GM21786 (cell line): Measurements from ENCODE around the gene STPG1.
A peak's percentile ranks its signal among the peaks of the same experiment; 100 is the strongest.

ENCODE experiments used
- ATAC-seq: cut with Tn5 transposase; IDR thresholded peaks from one replicate; pipeline ENCODE4 v1.9.1; 2021; ENCODE audit not compliant: unreplicated experiment

Gene STPG1

DNA sequence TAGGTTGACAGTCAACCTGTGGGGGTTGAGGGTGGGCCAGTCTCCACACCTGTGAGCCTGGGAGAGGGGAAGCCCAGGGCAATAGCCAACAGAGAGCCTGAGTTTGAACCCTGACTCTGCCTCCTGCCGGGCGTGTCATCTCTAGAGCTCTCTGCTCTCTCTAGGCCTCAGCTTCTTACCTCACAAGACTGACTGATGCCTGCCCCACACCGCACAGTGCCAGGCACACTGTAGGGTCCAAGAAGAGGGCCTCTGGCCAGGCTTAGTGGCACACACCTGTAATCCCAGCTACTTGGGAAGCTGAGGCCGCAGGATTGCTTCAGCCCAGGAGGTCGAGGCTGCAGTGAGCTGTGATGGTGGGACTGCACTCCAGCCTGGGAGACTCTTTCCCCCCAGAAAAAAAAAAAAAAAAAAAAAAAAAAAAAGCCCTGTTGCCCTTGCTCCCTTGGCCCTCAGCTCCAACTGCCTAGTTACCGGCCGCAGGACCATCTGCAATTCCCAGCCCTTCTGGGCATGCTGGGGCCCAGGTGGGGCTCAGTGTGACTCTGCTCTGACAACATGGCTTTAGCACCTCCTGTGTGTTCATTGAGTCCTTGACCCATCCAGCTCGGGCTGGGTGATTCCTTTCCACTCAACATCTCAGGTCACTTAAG is 69.4 kb downstream of the STPG1 start:
- ATAC-seq, result no peak

GRCh38 chr1:24343412-24344089 is 70.0 kb downstream of the STPG1 start:
- no peak for ATAC-seq

DNA sequence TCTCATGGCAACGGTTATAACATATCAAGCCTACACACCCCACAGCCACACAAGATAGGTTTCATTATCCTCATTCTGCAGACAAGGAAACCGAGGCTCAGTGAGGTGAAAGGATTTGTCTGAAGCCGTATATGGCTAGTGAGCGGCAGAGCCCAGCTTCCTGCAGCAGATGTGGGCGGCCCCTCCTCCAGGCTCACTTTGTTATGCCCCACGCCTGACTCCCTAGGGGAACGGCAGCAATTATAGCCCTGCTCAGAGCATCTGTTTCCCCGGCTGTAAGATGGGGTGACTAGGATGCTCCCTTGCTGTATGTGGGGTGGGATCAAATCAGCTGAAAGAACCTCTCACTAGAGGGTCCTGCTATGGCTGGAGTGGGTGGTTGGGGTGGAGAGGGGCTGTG is 72.3 kb downstream of the STPG1 start:
- ATAC-seq, result no peak

- no peak for ATAC-seq
Measured at GRCh38 chr1:24340770-24341169, 72.8 kb downstream of the STPG1 start.

DNA sequence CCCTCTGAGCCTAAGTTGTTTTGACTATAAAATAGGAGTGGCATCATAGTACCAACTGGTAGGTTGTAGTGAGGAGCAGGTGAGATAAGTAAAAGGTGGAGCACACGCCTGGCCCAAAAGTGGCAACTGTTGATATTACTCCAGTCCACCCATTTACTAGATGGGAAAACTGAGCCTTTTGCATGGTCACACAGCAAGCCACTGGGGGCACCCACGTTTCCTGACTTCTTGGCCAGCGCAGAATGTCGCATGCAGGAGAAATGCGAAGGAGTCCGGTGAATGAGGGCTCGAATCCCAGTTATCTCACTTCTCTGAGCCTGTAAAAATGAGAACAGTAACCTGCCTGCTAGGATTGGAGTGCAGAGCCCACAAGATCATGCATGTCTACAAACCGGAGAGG is 73.6 kb downstream of the STPG1 start:
- ATAC-seq, result no peak

- ATAC-seq, result no peak
Measured at GRCh38 chr1:24338447-24338846, 75.1 kb downstream of the STPG1 start.

- no peak for ATAC-seq
Measured at GRCh38 chr1:24337455-24337854, 76.1 kb downstream of the STPG1 start.

DNA sequence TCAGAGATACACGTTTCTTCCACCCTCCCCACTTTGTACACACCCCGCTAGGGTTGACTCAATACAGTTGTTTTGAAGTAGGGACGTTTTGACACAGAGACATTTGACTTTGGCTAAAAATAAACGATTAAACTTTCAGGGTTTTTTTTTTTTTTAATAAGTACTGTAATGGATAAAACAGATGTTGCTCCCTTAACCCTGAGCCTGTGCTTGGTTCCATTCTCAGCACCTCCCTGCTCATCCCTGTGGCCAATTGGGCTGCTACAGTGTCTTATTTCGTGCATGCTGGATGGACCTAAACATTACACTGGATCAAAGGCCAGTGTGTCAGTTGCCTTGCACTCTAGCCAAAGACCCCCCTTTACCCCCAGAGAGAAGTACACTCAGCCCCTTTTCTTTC is 77.5 kb downstream of the STPG1 start:
- no peak for ATAC-seq

GRCh38 chr1:24331961-24332673 is 81.5 kb downstream of the STPG1 start:
- ATAC-seq, result no peak

GRCh38 chr1:24329797-24330543 is 83.6 kb downstream of the STPG1 start:
- no peak for ATAC-seq

GRCh38 chr1:24329331-24329730 is 84.3 kb downstream of the STPG1 start:
- ATAC-seq, result no peak

GRCh38 chr1:24327891-24328290 is 85.7 kb downstream of the STPG1 start:
- no peak for ATAC-seq

GRCh38 chr1:24327486-24327885 is 86.1 kb downstream of the STPG1 start:
- ATAC-seq, result no peak

DNA sequence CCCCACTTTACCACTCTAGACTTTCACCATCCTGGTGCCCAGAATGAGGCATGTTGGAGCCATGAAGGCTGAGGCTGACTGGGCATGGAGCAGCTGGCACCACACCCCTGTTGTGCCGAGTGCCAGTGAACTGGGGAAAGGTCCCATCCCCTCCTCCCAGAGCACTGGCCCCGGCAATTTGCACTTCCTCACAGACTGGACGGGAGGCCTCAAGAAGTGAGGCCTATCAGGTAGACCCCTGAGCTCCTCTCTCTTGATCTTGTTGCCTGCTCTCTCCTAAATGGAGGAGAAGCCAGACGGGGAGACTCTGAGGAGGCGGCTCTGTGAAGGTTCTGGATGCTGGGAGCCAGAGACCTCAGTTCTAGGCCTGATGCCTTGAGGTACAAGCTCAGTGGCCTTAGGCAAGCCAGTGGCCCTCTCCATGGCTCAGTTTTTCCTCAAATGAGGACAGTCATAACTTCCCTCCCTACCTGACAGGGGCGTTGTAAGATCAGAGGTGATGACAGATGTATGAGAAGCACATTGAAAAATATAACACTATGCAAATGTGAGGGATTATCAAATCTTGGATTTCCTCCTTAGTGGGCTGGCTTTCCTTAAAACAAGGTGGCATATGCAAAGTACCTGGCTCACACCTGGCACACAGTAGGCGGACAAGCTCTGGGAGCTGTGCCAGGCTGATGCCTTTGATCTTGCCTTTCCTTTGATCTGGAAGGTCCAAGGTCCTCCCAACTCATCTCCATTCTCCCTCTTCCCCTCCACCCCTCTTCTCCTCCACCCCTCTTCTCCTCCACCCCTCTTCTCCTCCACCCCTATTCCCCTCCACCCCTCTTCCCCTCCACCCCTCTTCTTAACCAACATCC is 87.8 kb downstream of the STPG1 start:
- ATAC-seq, result no peak

DNA sequence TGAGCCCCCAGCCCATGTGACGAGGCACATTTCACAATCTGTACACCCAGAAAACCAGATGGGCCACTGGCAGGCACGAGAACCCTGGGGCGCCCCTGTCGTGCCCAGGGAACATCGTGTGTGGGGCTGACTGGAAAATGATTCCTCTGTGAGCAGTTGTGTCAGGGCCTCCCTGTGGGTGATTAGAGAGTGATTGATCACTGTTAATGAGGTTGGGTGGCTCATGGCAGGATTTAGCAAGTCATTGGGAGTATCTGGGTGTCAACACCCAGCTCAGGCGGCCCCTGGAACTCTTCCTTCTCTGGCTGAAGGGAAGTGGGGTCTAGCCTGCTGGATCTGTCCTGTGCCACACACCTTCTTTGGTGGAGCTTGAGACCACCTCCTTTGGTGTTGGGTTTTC is 88.7 kb downstream of the STPG1 start:
- no peak for ATAC-seq

- no peak for ATAC-seq
Measured at GRCh38 chr1:24323281-24323680, 90.3 kb downstream of the STPG1 start.

DNA sequence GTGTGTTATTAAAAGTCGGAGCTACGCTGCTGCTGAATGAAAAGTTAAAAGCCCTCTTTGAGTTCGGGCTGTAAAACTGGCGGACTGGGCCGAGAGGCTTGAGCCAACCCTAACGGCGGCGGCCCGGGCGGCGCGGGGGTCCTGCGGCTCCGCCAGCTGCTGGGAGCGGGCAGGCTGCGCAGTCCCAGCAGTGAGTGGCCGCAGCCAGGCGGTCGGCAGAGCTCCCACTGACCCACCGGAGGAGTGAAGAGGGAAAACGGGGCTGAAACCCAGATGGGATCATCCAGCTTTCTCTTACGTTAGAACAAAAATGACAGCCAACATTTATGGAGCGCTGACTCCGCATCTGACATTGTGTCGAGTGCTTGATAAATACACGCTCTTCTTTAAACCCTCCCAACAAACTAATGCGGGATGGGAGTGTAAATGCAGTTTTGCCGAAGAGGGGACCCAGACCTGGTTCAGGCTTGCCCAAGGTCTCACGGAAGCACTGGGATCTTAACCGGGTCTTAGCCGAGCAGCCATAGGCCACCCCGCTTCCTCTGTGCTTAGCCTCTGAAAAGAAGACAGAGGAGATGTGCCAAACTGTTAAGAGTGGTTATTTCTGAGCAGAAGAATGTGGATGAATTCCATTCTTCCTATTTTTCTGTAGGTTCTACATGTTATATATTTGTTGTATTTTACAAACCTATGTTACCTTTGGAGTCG is 91.0 kb downstream of the STPG1 start:
- no peak for ATAC-seq

DNA sequence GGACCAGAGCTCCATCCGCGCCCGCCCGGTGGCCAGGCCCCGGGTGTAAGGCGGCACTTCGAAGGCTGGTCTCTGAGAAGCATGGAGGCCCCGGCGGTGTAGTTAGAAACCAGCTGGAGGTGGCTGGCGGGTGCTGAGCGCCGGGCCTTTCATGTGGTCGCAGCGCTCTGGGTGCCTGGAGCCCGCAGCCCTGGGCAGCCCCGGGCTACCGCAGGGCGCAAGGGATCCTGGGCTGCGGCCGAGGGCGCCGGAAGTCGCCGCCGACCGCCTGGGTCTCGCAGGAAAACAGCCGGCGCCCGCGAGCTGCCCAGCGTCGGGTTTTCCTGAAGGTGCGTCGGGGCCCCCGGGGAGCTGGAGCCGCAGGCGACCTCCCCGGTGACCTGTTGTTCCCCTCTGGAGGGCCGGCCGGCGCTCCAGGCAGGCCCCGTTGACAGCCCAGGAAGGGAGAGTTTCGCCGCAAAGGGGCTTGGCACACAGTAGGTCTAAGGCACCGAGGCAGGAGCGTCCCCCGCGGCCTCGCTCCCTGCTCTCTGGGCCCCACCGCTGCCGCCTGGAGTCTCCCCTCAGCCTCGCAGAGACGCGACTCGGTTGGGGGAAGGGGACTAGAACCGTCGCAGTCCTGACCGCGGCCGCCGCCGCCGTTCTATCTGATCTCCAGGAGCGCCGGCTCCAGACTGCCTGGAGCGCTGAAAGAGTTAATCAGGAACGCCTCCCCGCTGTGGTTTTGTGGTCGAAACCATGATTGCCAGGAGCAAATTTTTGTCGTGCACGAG is 91.7 kb downstream of the STPG1 start:
- ATAC-seq, result peak; percentile 67

DNA sequence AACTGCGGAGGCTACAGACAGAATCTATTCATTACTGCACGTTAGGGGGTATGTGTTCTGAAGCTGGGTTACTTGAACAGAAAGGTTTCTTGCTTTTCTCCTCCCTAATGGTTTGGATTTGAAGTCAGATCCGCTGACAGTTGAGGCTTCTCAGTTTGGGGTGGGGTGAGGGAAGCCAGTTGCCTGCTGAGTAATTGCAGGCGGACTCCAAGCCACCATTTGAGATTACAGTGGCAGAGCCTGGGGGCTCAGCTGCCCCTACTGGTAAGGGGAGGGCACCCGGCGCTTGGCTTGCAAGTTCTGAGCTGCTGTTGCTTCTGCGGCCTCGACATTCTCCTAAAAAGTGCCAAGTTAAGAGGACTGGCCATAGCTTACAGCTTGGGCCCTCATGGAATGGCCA is 92.5 kb downstream of the STPG1 start:
- ATAC-seq, result no peak
